HL-60 (cell line): ENCODE results near the gene TTC28.
"Not testable (repeated sequence)": the region's sequence is repeated elsewhere in the genome, so short reads cannot be mapped to it uniquely, and the experiment has no call there.

Experiments used
- DNase-seq, 2 experiments: peaks; one replicate each; pipeline ENCODE4 v3.0.0-alpha.2; 2010 to 2020; ENCODE audit warnings: low read depth in 1 of 2, low spot score in 1 of 2
- H3K27ac ChIP-seq: fragments of 250-450 bp; sonication (Bioruptor Pico); replicated peaks from 2 replicates; pipeline ENCODE4 v1.5.1; 2020; ENCODE audit warnings: mild to moderate bottlenecking, moderate library complexity
- H3K27me3 ChIP-seq: fragments of 250-450 bp; sonication (Bioruptor Pico); 2 replicates; pipeline ENCODE4 v1.5.1; 2021; ENCODE audit warnings: mild to moderate bottlenecking, moderate library complexity; ENCODE audit not compliant: insufficient read depth, poor library complexity, severe bottlenecking
- H3K4me3 ChIP-seq: replicated peaks from 2 replicates; pipeline ENCODE4 v1.5.1; 2011; ENCODE audit warnings: mild to moderate bottlenecking, control low read depth, low read length; ENCODE audit not compliant: insufficient read depth
- CTCF ChIP-seq: IDR thresholded peaks from one replicate; pipeline ENCODE4 v1.5.1; 2011; ENCODE audit warnings: low read length, control low read depth, inconsistent platforms; ENCODE audit not compliant: insufficient read depth
- GABPA ChIP-seq: IDR thresholded peaks from 2 replicates; pipeline ENCODE4 v1.6.1; 2012; ENCODE audit warnings: low read depth
- POLR2AphosphoS5 ChIP-seq: IDR thresholded peaks from 2 replicates; pipeline ENCODE4 v1.6.1; 2012; ENCODE audit warnings: low read depth
- REST ChIP-seq: IDR thresholded peaks from 2 replicates; pipeline ENCODE4 v1.6.1; 2012; ENCODE audit warnings: low read depth; ENCODE audit not compliant: insufficient replicate concordance
- SPI1 ChIP-seq: IDR thresholded peaks from 2 replicates; pipeline ENCODE4 v1.6.1; 2012; ENCODE audit warnings: low read depth, mild to moderate bottlenecking, borderline replicate concordance

TTC28 gene

GRCh38 chr22:28365371-28365770 is 314.3 kb downstream of the TTC28 start:
- no peak for DNase-seq
- no peaks in the 10 kb centered on the region for H3K27me3 ChIP-seq
- no peak overlapping the region for H3K4me3 ChIP-seq
- no peak for TF ChIP-seq REST
- TF ChIP-seq GABPA, result no peak
- TF ChIP-seq CTCF, result no peak
- no peak for TF ChIP-seq POLR2AphosphoS5
- no peak for TF ChIP-seq SPI1
- no peak overlapping the region for H3K27ac ChIP-seq

GRCh38 chr22:28364105-28364504 is 315.5 kb downstream of the TTC28 start:
- DNase-seq, H3K4me3 ChIP-seq, H3K27me3 ChIP-seq, H3K27ac ChIP-seq: not testable (repeated sequence)

- DNase-seq, result no peak
- Histone ChIP-seq H3K4me3 (no peak overlapping the region), H3K27ac (no peak overlapping the region), H3K27me3 (peaks cover 2% of the 10 kb centered on the region)
- TF ChIP-seq REST (no peak), POLR2AphosphoS5 (no peak), CTCF (no peak), GABPA (no peak), SPI1 (no peak)
Measured at GRCh38 chr22:28360939-28361338, 318.7 kb downstream of the TTC28 start.

DNA sequence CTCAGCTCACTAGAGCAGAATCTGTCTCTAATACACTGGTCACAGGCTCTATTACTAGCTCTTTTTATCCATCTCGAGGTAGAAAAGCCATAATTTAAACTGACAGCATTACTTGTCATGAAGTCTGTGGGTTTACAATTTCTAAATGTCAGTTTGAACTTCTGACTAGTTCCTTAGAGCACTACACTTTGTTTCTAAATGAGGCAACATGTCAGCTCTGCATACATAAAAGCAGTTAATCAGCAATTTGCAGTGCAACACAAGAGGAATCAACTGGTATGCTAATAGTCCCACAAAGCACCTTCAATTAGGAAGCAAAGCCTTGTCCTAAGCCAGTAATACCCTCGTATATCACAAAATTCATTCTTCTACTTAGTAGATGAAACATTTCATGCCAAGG is 321.3 kb downstream of the TTC28 start:
- DNase-seq, result no peak
- no peak overlapping the region for H3K27ac ChIP-seq
- TF ChIP-seq GABPA, result no peak
- no peak for TF ChIP-seq POLR2AphosphoS5
- no peak for TF ChIP-seq SPI1
- no peak for TF ChIP-seq REST
- no peak for TF ChIP-seq CTCF
- no peak overlapping the region for H3K4me3 ChIP-seq
- H3K27me3 ChIP-seq, result peaks cover 2% of the 10 kb centered on the region
